ENCODE data around the gene DCUN1D5. TPM values are rescaled to one million over a fixed set of nuclear protein-coding genes. Genes with fewer than 3 reads are reported as not detected.

Gene DCUN1D5
- 83.4 and 99.6 TPM in 2 replicates for total RNA-seq (2014; rRNA removed; shearing (Covaris generic))

GRCh38 chr11:103091801-103092524 is at the start of gene DCUN1D5:
Gene DCUN1D5 (minus strand): TSS chr11:103092160. CDS start chr11:103091872, 288 bp downstream.
- peak; percentile 95 for DNase-seq (ENCODE audit: low read depth)

GRCh38 chr11:103125462-103125861 is 33.5 kb upstream of the DCUN1D5 start:
- DNase-seq (ENCODE audit: low read depth): no peak

- DNase-seq (ENCODE audit: low read depth): no peak
Observed at GRCh38 chr11:103114836-103115235, 22.9 kb upstream of the DCUN1D5 start.

GRCh38 chr11:103112364-103112763 is 20.4 kb upstream of the DCUN1D5 start:
- DNase-seq (ENCODE audit: low read depth): no peak

- no peak for DNase-seq (ENCODE audit: low read depth)
Observed at GRCh38 chr11:103111400-103111799, 19.4 kb upstream of the DCUN1D5 start.

DNA sequence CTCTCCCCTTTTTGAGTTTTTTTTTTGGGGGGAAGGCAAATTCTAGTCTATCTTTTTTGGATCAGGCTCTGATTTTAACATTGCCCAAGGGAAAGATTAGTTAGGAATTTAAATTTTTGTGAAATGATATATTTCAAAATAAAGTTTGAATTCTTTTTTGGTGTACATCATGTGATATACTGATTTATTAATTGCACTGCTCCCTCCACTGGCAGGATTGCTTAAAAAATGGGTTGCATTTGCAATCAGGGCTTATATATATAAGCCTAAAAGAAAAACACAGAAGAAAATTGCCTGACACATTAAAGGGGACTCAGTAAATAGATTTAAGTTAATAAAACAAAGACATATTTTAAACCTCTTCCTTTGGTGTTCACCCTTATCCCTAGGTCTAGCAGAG is 18.4 kb upstream of the DCUN1D5 start:
- peak; percentile 38 for DNase-seq (ENCODE audit: low read depth)

- DNase-seq (ENCODE audit: low read depth): no peak
Observed at GRCh38 chr11:103109818-103110388, 17.9 kb upstream of the DCUN1D5 start.

DNA sequence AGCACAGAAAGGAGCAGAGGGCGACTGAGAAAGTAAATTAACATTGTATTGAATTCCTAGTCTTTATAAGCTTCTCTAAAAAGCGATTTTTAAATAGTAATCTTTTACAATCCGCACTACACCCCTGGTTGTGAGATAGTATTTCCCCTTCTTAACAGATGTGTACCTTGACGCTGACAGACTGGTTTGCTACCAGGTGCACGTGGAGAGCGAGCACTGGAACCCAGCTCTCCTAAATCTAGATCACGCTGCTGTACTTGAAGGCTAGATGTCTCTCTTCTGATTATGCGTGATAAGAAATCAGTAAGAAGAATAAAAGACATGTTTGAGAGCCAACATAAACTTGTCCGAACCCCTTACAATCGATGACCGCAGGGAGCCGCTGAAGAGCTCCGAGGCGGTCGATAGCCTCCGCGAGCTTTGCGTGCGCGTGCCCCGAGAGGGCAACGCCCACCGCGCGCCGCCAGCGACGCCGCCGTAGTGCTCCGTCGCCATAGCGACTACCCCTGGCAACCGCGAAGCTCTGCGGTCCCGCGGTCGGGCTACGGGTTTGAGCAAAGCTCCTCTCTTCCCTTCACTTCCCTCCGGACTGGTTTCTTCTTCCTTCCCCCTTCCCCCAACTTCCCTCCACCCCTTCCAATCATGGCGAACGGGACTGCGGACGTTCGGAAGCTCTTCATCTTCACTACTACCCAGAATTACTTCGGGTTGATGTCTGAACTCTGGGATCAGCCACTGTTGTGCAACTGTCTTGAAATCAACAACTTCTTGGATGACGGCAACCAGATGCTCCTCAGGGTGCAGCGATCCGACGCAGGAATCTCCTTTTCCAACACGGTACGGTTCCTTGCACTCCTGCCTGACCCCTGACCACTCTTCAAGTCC is 17.2 kb upstream of the DCUN1D5 start, which contains the start of gene DYNC2H1:
DYNC2H1 (plus strand) TSS at position 494 of the 885 bp plus-strand sequence; CDS start at position 643, 149 bp downstream.
- DNase-seq (ENCODE audit: low read depth): peak; percentile 92

- no peak for DNase-seq (ENCODE audit: low read depth)
Observed at GRCh38 chr11:103097279-103097678, 5.3 kb upstream of the DCUN1D5 start.

DNA sequence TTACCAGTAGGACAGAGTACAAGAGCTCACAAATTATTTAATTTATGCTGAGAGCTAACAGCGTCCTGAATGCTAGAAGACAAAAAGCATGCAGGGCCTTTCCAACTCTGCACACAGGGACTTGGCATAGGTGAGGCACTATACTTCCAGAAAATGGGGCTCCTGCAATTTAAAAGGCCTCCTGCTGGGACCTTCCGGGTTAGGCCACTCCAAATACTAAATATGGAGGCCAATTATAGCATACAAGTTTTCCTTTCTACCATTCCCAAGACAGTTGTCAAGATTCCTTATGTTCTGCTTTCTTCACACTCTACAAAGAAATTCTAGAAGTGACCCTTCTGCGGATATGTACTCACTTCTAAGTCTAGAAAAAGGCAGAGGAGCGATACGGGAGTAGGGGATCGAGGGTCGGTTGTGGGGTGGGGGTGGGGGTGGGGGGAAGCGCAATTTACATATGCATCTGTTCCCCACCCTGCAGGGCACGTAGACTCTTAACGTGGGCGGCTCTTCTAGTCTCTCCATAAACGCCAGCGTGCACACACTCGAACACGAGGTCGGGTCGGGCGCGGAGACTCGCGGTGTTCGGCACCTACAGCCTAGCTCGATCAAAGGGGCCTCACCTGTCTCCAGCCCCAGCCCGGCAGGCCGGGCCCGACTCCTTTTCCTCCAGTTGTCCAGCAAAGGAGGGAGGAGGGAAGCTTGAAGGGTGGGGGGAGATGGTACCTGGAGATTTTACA is 728 bp downstream of the DCUN1D5 start:
- DNase-seq (ENCODE audit: low read depth): peak; percentile 45

DNA sequence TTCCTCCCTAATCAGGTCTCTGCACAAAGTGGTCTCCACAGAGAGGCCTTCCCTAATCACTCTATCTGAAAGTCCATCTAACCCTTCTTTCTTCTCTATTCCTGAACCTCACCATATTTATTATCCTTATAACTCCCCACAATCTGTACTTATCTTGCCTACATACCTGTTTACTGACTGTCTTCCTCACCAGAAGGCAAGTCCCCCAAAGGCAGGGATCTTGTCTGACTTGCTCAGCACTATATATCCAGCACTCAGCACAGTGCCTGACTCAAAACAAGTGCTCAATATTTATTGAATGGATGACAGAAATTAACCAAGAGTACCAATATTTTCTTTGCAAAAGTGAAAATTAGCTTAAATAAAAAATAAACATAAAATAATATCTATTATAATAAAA is 5.5 kb downstream of the DCUN1D5 start:
- no peak for DNase-seq (ENCODE audit: low read depth)

DNA sequence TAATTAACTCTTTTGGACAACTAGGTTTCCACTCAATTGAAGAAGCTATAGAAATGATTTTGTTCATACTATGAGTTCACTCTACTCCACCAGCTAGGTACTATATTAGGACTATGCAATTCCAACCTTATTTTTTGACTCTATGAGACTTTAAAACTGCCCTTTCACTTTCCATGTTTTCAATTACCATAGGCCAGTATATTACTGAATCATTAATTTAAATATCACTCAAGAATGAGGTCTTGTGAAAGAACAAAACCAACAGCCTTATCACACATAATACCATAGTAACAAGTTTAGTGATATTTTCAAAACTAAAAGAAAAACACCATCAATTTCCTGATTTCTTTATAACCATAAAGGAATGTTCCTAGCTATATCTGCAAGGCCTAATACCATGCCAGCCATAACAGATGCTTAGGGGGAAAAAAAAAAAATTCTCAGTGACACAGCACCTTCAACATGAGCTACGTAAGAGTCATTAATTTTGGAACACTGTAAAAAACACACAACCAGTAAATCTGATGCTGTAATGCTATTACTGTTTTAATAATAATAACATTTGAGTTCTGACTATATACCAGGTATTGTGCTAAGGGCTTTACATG is 6.1 kb downstream of the DCUN1D5 start:
- DNase-seq (ENCODE audit: low read depth): no peak

- no peak for DNase-seq (ENCODE audit: low read depth)
Observed at GRCh38 chr11:103079833-103080232, 12.1 kb downstream of the DCUN1D5 start.

DNA sequence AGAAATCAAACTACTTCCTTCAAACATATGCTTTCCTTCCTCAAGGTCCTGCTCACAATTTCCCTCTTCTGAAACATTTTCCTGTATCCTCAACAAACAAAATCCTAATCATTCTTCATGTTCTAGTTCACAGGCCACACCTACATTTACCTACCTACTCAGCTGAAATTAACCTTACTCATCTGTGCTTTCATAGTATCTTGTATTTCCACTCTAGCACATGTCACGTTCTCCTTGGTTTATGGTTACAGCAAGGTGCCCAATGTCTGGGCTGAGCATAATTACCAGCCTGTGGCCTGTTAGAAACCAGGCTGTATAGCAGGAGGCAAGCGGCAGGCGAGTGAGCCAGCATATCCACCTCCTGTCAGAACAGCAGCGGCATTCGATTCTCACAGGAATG is 13.2 kb downstream of the DCUN1D5 start:
- DNase-seq (ENCODE audit: low read depth): no peak

DNA sequence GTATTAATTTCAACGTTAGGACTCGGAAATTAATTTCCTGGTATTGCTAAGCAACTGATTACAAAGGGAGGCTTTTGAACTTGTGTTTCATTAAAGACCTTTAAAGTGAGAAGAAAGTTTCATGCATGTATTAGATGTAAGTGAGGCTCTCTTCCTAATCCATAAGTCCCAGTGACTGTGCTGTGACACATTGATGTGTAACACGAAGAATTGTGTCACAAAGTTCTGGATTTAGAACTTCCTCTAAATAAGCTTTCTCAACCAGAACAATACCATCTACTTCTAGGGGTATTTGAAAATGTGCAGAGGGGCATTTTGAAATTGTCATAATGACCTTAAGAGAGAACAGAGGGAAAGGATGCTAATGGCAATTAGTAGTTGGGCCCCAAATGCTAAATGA is 14.4 kb downstream of the DCUN1D5 start:
- DNase-seq (ENCODE audit: low read depth): no peak

- no peak for DNase-seq (ENCODE audit: low read depth)
Observed at GRCh38 chr11:103076361-103076760, 15.6 kb downstream of the DCUN1D5 start.

- DNase-seq (ENCODE audit: low read depth): no peak
Observed at GRCh38 chr11:103071008-103071407, 21.0 kb downstream of the DCUN1D5 start.

GRCh38 chr11:103070142-103070541 is 21.8 kb downstream of the DCUN1D5 start:
- DNase-seq (ENCODE audit: low read depth): no peak

DNA sequence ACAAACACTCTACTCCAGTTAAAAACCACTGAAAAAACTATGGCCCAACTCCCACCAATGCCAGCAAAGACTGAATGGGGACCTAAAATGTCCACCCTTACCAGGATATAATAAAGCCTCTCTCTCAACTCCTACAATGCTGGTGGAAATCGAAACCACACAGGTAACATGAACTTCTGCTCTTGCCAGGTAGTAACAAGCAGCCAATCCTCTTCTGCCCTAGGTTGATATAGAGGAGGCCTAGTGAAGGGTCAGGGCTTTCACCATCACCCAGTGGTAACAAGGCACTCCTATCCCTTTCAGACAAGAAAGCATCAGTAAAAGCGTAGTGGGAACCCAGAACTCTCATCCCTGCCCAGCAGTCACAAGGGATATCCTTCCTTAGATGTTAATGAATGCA is 22.6 kb downstream of the DCUN1D5 start:
- no peak for DNase-seq (ENCODE audit: low read depth)

GRCh38 chr11:103067118-103067517 is 24.8 kb downstream of the DCUN1D5 start:
- DNase-seq (ENCODE audit: low read depth): no peak

- no peak for DNase-seq (ENCODE audit: low read depth)
Observed at GRCh38 chr11:103061656-103062055, 30.3 kb downstream of the DCUN1D5 start.
